Astrocyte (in vitro differentiated cells and primary cell): ENCODE measurements around the gene PTPRF. TPM values are rescaled to one million over a fixed set of nuclear protein-coding genes. Genes with fewer than 3 reads are reported as not detected.
A peak's percentile ranks its signal among the peaks of the same experiment; 100 is the strongest.

Experiments used
- DNase-seq: peaks from one replicate; pipeline ENCODE4 v3.0.0-alpha.2; 2010; ENCODE audit warnings: low read depth
- FAIRE-seq: peaks from 2 replicates; lab custom pipeline; 2011; peaks lifted over from hg19 to GRCh38; lab: Jason Lieb, UNC
- H2AFZ ChIP-seq: 2 replicates; pipeline ENCODE4 v1.6.0; 2012; ENCODE audit warnings: low read depth, low read length, inconsistent platforms
- H3K27ac ChIP-seq: 2 replicates; pipeline ENCODE4 v1.5.1; 2011; ENCODE audit warnings: low read depth, low read length, inconsistent platforms
- H3K27me3 ChIP-seq: 2 replicates; pipeline ENCODE4 v1.6.0; 2011; ENCODE audit warnings: low read length, inconsistent platforms; ENCODE audit not compliant: insufficient read depth
- H3K36me3 ChIP-seq: 2 replicates; pipeline ENCODE4 v1.5.1; 2011; ENCODE audit warnings: low read length, inconsistent platforms; ENCODE audit not compliant: insufficient read depth
- H3K4me1 ChIP-seq: 2 replicates; pipeline ENCODE4 v1.5.1; 2011; ENCODE audit warnings: low read length, inconsistent platforms; ENCODE audit not compliant: insufficient read depth
- H3K4me2 ChIP-seq: 2 replicates; pipeline ENCODE4 v1.6.0; 2012; ENCODE audit warnings: low read length, inconsistent platforms
- H3K4me3 ChIP-seq: 2 replicates; pipeline ENCODE4 v1.5.1; 2011; ENCODE audit warnings: low read depth, mild to moderate bottlenecking, low read length, inconsistent platforms; ENCODE audit not compliant: insufficient read depth
- H3K79me2 ChIP-seq: 2 replicates; pipeline ENCODE4 v1.6.0; 2012; ENCODE audit warnings: mild to moderate bottlenecking, low read length, inconsistent platforms; ENCODE audit not compliant: insufficient read depth
- H3K9ac ChIP-seq: 2 replicates; pipeline ENCODE4 v1.6.0; 2012; ENCODE audit warnings: mild to moderate bottlenecking, low read length, inconsistent platforms
- H3K9me3 ChIP-seq: 2 replicates; pipeline ENCODE4 v1.5.1; 2012; ENCODE audit warnings: low read depth, mild to moderate bottlenecking, low read length, inconsistent platforms; ENCODE audit not compliant: insufficient read depth
- H4K20me1 ChIP-seq: 2 replicates; pipeline ENCODE4 v1.6.0; 2012; ENCODE audit warnings: low read length, inconsistent platforms; ENCODE audit not compliant: insufficient read depth
- H3K27ac Mint-ChIP-seq: one replicate; pipeline ENCODE4 v1.8.0; 2021; ENCODE audit warnings: mild to moderate bottlenecking, mixed read lengths; ENCODE audit not compliant: unreplicated experiment
- H3K27me3 Mint-ChIP-seq: one replicate; pipeline ENCODE4 v1.8.0; 2021; ENCODE audit warnings: low read depth, mixed read lengths; ENCODE audit not compliant: unreplicated experiment
- H3K36me3 Mint-ChIP-seq: one replicate; pipeline ENCODE4 v1.8.0; 2021; ENCODE audit warnings: low read depth, mixed read lengths; ENCODE audit not compliant: unreplicated experiment
- H3K4me1 Mint-ChIP-seq: one replicate; pipeline ENCODE4 v1.8.0; 2021; ENCODE audit warnings: low read depth, mixed read lengths; ENCODE audit not compliant: unreplicated experiment
- H3K4me3 Mint-ChIP-seq: one replicate; pipeline ENCODE4 v1.8.0; 2021; ENCODE audit warnings: mild to moderate bottlenecking, moderate library complexity, mixed read lengths; ENCODE audit not compliant: unreplicated experiment
- H3K9me3 Mint-ChIP-seq: one replicate; pipeline ENCODE4 v1.8.0; 2021; ENCODE audit warnings: mild to moderate bottlenecking, mixed read lengths; ENCODE audit not compliant: unreplicated experiment
- CTCF ChIP-seq: IDR thresholded peaks from 2 replicates; pipeline ENCODE4 v1.5.1; 2011; ENCODE audit warnings: low read depth, mild to moderate bottlenecking, inconsistent platforms, low read length, moderate library complexity; ENCODE audit not compliant: insufficient read depth
- EZH2 ChIP-seq: IDR thresholded peaks from 2 replicates; pipeline ENCODE4 v1.6.1; 2012; ENCODE audit warnings: mild to moderate bottlenecking, low read length, inconsistent platforms; ENCODE audit not compliant: insufficient read depth
- total RNA-seq: library from RNA; stranded (reverse); gene quantifications from 2 replicates; pipeline ENCODE4 v1.2.1, GENCODE V29; 2021

Gene PTPRF
- total RNA-seq, 1 donor from 2014 or later: 275 TPM

GRCh38 chr1:43616383-43616782, 85.7 kb downstream of the PTPRF start:
- H3K9me3 Mint-ChIP-seq: no peaks in the 10 kb centered on the region
- H3K27me3 Mint-ChIP-seq: no peaks in the 10 kb centered on the region
- no peak overlapping the region for H2AFZ ChIP-seq
- no peaks in the 10 kb centered on the region for H3K79me2 ChIP-seq
- H3K9me3 ChIP-seq: no peaks in the 10 kb centered on the region
- H3K27ac ChIP-seq: no peak overlapping the region
- DNase-seq (no peak), FAIRE-seq (no peak)
- TF ChIP-seq EZH2: no peak
- no peak for TF ChIP-seq CTCF
- peaks cover 11% of the 10 kb centered on the region for H3K36me3 ChIP-seq
- no peak overlapping the region for H3K4me3 Mint-ChIP-seq
- no peak overlapping the region for H3K4me3 ChIP-seq
- H3K9ac ChIP-seq: no peak overlapping the region
- peak overlapping the region; percentile 6 for H3K27ac Mint-ChIP-seq
- H3K4me2 ChIP-seq: no peak overlapping the region
- no peaks in the 10 kb centered on the region for H4K20me1 ChIP-seq
- H3K27me3 ChIP-seq: no peaks in the 10 kb centered on the region
- H3K4me1 Mint-ChIP-seq: no peaks in the 10 kb centered on the region
- H3K36me3 Mint-ChIP-seq: peaks cover 27% of the 10 kb centered on the region
- no peaks in the 10 kb centered on the region for H3K4me1 ChIP-seq

GRCh38 chr1:43617011-43617410, 86.3 kb downstream of the PTPRF start:
- Mint-ChIP-seq H3K9me3 (no peaks in the 10 kb centered on the region), H3K36me3 (peaks cover 28% of the 10 kb centered on the region), H3K4me1 (peaks cover 1% of the 10 kb centered on the region), H3K4me3 (no peak overlapping the region), H3K27me3 (no peaks in the 10 kb centered on the region), H3K27ac (no peak overlapping the region)
- Histone ChIP-seq H3K79me2 (no peaks in the 10 kb centered on the region), H3K27me3 (no peaks in the 10 kb centered on the region), H3K4me3 (no peak overlapping the region), H3K9me3 (no peaks in the 10 kb centered on the region), H3K36me3 (peaks cover 11% of the 10 kb centered on the region), H2AFZ (no peak overlapping the region), H3K9ac (no peak overlapping the region), H3K27ac (no peak overlapping the region), H4K20me1 (no peaks in the 10 kb centered on the region), H3K4me1 (no peaks in the 10 kb centered on the region), H3K4me2 (no peak overlapping the region)
- FAIRE-seq: no peak
- TF ChIP-seq CTCF: no peak
- TF ChIP-seq EZH2: no peak
- DNase-seq: no peak

DNA sequence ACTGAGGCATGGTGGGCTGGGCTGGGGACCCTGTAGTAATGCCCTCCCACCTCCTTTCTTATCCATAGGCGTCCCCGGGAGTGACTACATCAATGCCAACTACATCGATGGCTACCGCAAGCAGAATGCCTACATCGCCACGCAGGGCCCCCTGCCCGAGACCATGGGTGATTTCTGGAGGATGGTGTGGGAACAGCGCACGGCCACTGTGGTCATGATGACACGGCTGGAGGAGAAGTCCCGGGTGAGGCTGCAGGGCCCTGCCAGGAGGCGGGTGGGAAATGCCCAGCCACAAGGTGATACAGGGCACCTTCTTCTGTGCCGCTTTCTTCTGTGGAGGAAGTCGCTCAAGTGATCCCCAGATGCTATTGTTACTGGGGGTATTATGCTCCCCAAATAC, 87.0 kb downstream of the PTPRF start:
- DNase-seq (no peak), FAIRE-seq (no peak)
- Mint-ChIP-seq H3K27ac (peak overlapping the region; percentile 18), H3K27me3 (no peaks in the 10 kb centered on the region), H3K4me1 (peaks cover 6% of the 10 kb centered on the region), H3K4me3 (no peak overlapping the region), H3K9me3 (no peaks in the 10 kb centered on the region), H3K36me3 (peaks cover 30% of the 10 kb centered on the region)
- Histone ChIP-seq H3K9ac (no peak overlapping the region), H3K9me3 (no peaks in the 10 kb centered on the region), H3K4me2 (no peak overlapping the region), H3K27me3 (no peaks in the 10 kb centered on the region), H4K20me1 (no peaks in the 10 kb centered on the region), H3K4me3 (no peak overlapping the region), H3K27ac (no peak overlapping the region), H3K79me2 (no peaks in the 10 kb centered on the region), H3K4me1 (no peaks in the 10 kb centered on the region), H3K36me3 (peaks cover 11% of the 10 kb centered on the region), H2AFZ (no peak overlapping the region)
- TF ChIP-seq EZH2: no peak
- no peak for TF ChIP-seq CTCF
